ENCODE results near the gene KLHL18.
"Not testable (repeated sequence)": the region's sequence is repeated elsewhere in the genome, so short reads cannot be mapped to it uniquely, and the experiment has no call there.

The KLHL18 gene

GRCh38 chr3:47348411-47349154, 65.8 kb downstream of the KLHL18 start:
- Histone ChIP-seq H3K27ac (no peak overlapping the region), H3K4me1 (no peaks in the 10 kb centered on the region), H2AFZ (no peak overlapping the region), H3K9me3 (ENCODE audit: control insufficient read depth, low read length) (no peaks in the 10 kb centered on the region), H3K27me3 (ENCODE audit: control insufficient read depth, insufficient read depth, low read length) (no peaks in the 10 kb centered on the region), H3K4me2 (ENCODE audit: low read length) (no peak overlapping the region), H3K36me3 (ENCODE audit: control insufficient read depth, insufficient read depth, low read length) (no peaks in the 10 kb centered on the region), H3K79me2 (no peaks in the 10 kb centered on the region), H3K4me3 (ENCODE audit: low read depth, low read length) (no peak overlapping the region), H3K9ac (no peak overlapping the region)
- no peak for TF ChIP-seq CTCF (IDR thresholded peaks at IDR 0.05)

- Histone ChIP-seq H3K9ac (no peak overlapping the region), H3K9me3 (ENCODE audit: control insufficient read depth, low read length) (no peaks in the 10 kb centered on the region), H3K4me2 (ENCODE audit: low read length) (no peak overlapping the region), H3K4me1 (no peaks in the 10 kb centered on the region), H3K27me3 (ENCODE audit: control insufficient read depth, insufficient read depth, low read length) (no peaks in the 10 kb centered on the region), H3K36me3 (ENCODE audit: control insufficient read depth, insufficient read depth, low read length) (no peaks in the 10 kb centered on the region), H3K27ac (no peak overlapping the region), H2AFZ (no peak overlapping the region), H3K79me2 (no peaks in the 10 kb centered on the region), H3K4me3 (ENCODE audit: low read depth, low read length) (no peak overlapping the region)
- no peak for TF ChIP-seq CTCF (IDR thresholded peaks at IDR 0.05)
Observed at GRCh38 chr3:47355010-47355409, 72.3 kb downstream of the KLHL18 start.

- Histone ChIP-seq H3K27ac (no peak overlapping the region), H3K36me3 (ENCODE audit: control insufficient read depth, insufficient read depth, low read length) (no peaks in the 10 kb centered on the region), H3K4me1 (no peaks in the 10 kb centered on the region), H3K4me3 (ENCODE audit: low read depth, low read length) (no peak overlapping the region), H2AFZ (no peak overlapping the region), H3K79me2 (no peaks in the 10 kb centered on the region), H3K4me2 (ENCODE audit: low read length) (no peak overlapping the region), H3K9ac (no peak overlapping the region), H3K9me3 (ENCODE audit: control insufficient read depth, low read length) (no peaks in the 10 kb centered on the region), H3K27me3 (ENCODE audit: control insufficient read depth, insufficient read depth, low read length) (no peaks in the 10 kb centered on the region)
- TF ChIP-seq CTCF (IDR thresholded peaks at IDR 0.05) = no peak
Observed at GRCh38 chr3:47356201-47356600, 73.5 kb downstream of the KLHL18 start.

- Histone ChIP-seq H3K36me3 (ENCODE audit: control insufficient read depth, insufficient read depth, low read length) (no peaks in the 10 kb centered on the region), H3K9ac (no peak overlapping the region), H2AFZ (no peak overlapping the region), H3K9me3 (ENCODE audit: control insufficient read depth, low read length) (no peaks in the 10 kb centered on the region), H3K4me3 (ENCODE audit: low read depth, low read length) (no peak overlapping the region), H3K79me2 (no peaks in the 10 kb centered on the region), H3K4me2 (ENCODE audit: low read length) (no peak overlapping the region), H3K4me1 (no peaks in the 10 kb centered on the region), H3K27ac (no peak overlapping the region), H3K27me3 (ENCODE audit: control insufficient read depth, insufficient read depth, low read length) (no peaks in the 10 kb centered on the region)
- TF ChIP-seq CTCF (IDR thresholded peaks at IDR 0.05) = no peak
Observed at GRCh38 chr3:47359323-47359722, 76.6 kb downstream of the KLHL18 start.

- not testable (repeated sequence) for H2AFZ ChIP-seq; H3K27me3 ChIP-seq (ENCODE audit: control insufficient read depth, insufficient read depth, low read length); H3K9ac ChIP-seq; H3K36me3 ChIP-seq (ENCODE audit: control insufficient read depth, insufficient read depth, low read length); H3K4me3 ChIP-seq (ENCODE audit: low read depth, low read length); H3K4me1 ChIP-seq; H3K79me2 ChIP-seq; H3K4me2 ChIP-seq (ENCODE audit: low read length); H3K9me3 ChIP-seq (ENCODE audit: control insufficient read depth, low read length); H3K27ac ChIP-seq
Observed at GRCh38 chr3:47360110-47360517, 77.4 kb downstream of the KLHL18 start.
